ENCODE data around the gene ZNF512.

- TF ChIP-seq CTCF (IDR thresholded peaks at IDR 0.05) = no peak
- TF ChIP-seq EZH2 (IDR thresholded peaks at IDR 0.05; ENCODE audit: borderline replicate concordance, insufficient read depth, low read depth, low read length, poor library complexity, severe bottlenecking) = no peak
These were observed 23.6 kb upstream of the ZNF512 start for GRCh38 chr2:27559228-27559627.

Measured in B cell (primary cell).